WI38 (cell line): ENCODE measurements around the gene AGPS.

Source experiments
- H3K4me3 ChIP-seq: 2 replicates; pipeline ENCODE4 v1.5.1; 2011; ENCODE audit warnings: low read depth, mild to moderate bottlenecking, control low read depth, low read length
- CTCF ChIP-seq: IDR thresholded peaks from 2 replicates; pipeline ENCODE4 v1.5.1; 2012; ENCODE audit warnings: low read depth, mild to moderate bottlenecking, control low read depth, low read length

AGPS gene

GRCh38 chr2:177537213-177537612 lies 144.6 kb downstream of the AGPS start:
- H3K4me3 ChIP-seq: no peak overlapping the region
- TF ChIP-seq CTCF: no peak

- H3K4me3 ChIP-seq: no peak overlapping the region
- no peak for TF ChIP-seq CTCF
Observed at GRCh38 chr2:177537636-177538035, 145.1 kb downstream of the AGPS start.

GRCh38 chr2:177538323-177538722 lies 145.8 kb downstream of the AGPS start:
- no peak for TF ChIP-seq CTCF
- H3K4me3 ChIP-seq: no peak overlapping the region

GRCh38 chr2:177540283-177540682 lies 147.7 kb downstream of the AGPS start:
- TF ChIP-seq CTCF: no peak
- no peak overlapping the region for H3K4me3 ChIP-seq

DNA sequence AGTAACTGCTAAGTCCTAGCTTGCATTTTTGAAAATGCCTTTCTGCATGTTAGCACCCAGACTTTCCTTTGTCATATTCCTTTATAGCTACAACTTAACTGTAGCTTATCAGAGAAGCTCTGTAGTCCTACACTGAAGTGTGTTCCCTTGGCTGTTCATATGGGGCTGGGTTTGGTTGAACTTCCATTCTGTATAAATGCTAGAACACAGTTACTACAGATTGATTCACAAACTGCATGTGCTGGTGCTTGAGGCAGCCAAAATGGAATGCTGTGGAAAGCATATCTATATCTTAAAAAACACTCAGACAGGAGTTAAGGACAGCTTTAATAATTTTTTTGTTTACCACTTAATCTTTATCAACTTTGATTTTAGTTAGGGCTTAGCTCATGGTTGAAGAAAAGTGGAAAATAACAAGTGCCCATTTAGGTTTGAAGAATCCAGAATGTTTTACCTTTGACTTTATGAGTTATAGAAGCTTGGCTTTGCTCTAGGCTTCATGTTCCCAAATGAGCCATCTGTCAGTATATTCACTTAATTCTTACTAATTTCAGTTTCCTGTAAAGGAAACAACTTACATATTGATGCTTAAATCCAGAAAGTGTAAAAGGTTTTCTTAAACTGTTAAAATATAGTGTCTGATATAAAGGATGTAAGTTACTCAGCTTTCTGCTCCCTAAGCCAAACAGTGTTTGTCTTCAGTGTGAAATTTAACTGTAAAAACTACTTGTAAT lies 148.9 kb downstream of the AGPS start:
- no peak overlapping the region for H3K4me3 ChIP-seq
- no peak for TF ChIP-seq CTCF

DNA sequence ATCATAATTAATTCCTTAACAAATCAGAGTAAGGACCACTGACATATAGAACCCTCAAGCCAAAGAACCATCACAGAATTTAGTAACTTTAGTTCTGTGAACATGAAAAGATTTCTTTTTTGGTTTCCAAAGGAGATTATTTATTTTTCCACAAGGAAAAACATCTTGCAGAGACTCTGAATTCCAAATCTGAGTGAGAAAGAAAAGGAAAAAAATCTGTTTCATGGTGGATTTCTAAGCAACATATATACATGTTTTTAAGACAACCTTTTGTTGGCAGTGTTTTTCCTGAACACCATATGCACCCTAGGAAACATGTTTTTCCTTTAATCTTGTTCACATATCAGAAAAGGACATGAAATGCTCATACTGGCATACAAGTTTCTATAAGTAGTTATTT lies 149.8 kb downstream of the AGPS start:
- TF ChIP-seq CTCF: no peak
- no peak overlapping the region for H3K4me3 ChIP-seq

- TF ChIP-seq CTCF: no peak
- no peak overlapping the region for H3K4me3 ChIP-seq
Observed at GRCh38 chr2:177543007-177543760, 150.6 kb downstream of the AGPS start.
